Measurements from ENCODE around the gene PGP. TPM values are rescaled to one million over a fixed set of nuclear protein-coding genes. Genes with fewer than 3 reads are reported as not detected.

Gene PGP
- polyA plus RNA-seq, 6 donors from 2014 or later, result 5.7 to 11.0 (median 9.5) TPM

DNA sequence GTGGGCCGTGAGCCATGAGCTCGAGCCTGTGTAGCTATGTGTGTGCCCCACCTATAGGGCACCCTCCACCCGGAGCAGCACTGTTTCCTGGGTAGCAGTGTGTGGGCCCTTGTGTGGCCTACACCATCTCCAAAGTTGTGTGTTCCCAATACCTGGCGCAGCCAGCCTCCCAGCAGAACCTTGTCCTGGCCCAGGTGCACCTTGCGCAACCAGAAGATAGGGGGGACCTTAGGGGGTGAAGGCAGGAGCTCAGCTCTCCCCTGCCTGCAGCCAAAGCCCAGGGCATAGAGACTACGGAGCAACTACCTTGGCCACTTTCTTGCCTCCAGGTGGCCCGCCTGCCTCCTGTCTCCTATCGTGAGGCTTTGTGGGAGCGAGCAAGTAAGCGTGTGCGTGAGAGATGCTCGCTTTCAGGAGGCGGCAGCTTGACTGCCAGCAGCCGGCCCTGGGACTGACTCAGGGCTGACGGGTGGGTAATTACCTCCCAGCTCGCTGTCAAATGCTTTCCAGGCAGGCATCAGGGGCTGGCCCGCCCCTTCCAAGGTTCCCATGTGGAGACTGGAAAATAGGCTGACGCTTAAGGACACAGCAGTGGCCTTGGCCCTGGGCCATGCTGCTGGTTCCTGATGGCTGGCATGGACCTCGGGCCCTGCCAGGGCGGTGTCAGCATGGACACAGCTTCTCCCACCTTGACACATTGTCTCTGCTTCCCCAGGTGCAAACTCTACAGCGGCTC is 40.1 kb downstream of the PGP start:
- ATAC-seq (ENCODE audit: low read depth in 2 of 2) (no peak), DNase-seq (no peak)
- Mint-ChIP-seq H3K4me3 (no peak overlapping the region), H3K27me3 (no peaks in the 10 kb centered on the region), H3K27ac (peak overlapping the region in 1 of 6 donors; percentile 42), H3K36me3 (peaks cover 0 to 7% of the 10 kb centered on the region in 2 donors), H3K9me3 (no peaks in the 10 kb centered on the region), H3K4me1 (no peaks in the 10 kb centered on the region)

DNA sequence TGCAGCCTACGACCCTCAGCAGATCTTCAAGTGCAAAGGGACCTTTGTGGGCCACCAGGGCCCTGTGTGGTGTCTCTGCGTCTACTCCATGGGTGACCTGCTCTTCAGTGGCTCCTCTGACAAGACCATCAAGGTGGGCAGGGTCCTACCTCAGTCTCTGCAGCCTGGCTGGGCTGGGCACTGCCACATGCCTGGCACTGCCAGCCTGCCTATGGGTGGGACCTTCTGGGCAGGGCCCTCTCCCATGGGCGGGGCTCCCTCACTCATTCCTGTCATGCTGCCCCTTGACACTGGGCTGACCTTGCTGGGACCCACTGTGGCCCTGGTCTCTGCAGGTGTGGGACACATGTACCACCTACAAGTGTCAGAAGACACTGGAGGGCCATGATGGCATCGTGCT is 40.7 kb downstream of the PGP start:
- H3K27me3 Mint-ChIP-seq, result no peaks in the 10 kb centered on the region

DNA sequence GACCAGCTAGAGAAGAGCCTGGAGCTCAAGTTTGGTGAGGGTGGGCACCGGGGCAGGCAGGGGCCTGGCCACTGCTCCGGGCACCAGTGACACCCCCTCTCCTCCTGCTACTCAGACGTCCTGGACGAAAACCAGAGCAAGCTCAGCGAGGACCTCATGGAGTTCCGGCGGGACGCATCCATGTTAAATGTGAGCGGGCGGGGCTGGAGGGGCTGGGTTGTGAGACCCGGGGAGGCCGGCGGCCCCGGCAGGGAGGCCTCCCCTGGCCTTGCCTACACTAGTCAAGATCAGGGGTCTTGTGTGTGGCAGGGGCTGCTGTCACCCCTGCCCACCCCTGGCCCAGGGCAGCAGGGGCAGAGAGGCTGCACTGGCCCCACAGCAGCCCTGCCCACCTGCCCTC is 41.3 kb downstream of the PGP start:
- Mint-ChIP-seq H3K27ac (no peak overlapping the region), H3K27me3 (no peaks in the 10 kb centered on the region), H3K36me3 (peaks cover 0 to 7% of the 10 kb centered on the region in 2 donors), H3K4me3 (no peak overlapping the region), H3K4me1 (no peaks in the 10 kb centered on the region), H3K9me3 (no peaks in the 10 kb centered on the region)
- ATAC-seq (ENCODE audit: low read depth in 2 of 2) (no peak), DNase-seq (no peak)

More for the DNA sequence above, 40.7 kb downstream of the PGP start:
- no peaks in the 10 kb centered on the region for H3K9me3 Mint-ChIP-seq
- H3K36me3 Mint-ChIP-seq, result peaks cover 0 to 7% of the 10 kb centered on the region in 2 donors
- H3K4me3 Mint-ChIP-seq, result no peak overlapping the region
- no peak for ATAC-seq (ENCODE audit: low read depth in 2 of 2)
- peak overlapping the region in 1 of 6 donors; percentile 79 for H3K27ac Mint-ChIP-seq
- H3K4me1 Mint-ChIP-seq, result no peaks in the 10 kb centered on the region
- no peak for DNase-seq

GRCh38 chr16:2172688-2173335 is 41.8 kb downstream of the PGP start:
- Mint-ChIP-seq H3K9me3 (no peaks in the 10 kb centered on the region), H3K4me3 (no peak overlapping the region), H3K4me1 (peaks cover 0 to 3% (median 0%) of the 10 kb centered on the region in 3 donors), H3K27ac (no peak overlapping the region), H3K27me3 (no peaks in the 10 kb centered on the region), H3K36me3 (peaks cover 0 to 7% of the 10 kb centered on the region in 2 donors)
- no peak for ATAC-seq (ENCODE audit: low read depth in 2 of 2)
- DNase-seq, result no peak

DNA sequence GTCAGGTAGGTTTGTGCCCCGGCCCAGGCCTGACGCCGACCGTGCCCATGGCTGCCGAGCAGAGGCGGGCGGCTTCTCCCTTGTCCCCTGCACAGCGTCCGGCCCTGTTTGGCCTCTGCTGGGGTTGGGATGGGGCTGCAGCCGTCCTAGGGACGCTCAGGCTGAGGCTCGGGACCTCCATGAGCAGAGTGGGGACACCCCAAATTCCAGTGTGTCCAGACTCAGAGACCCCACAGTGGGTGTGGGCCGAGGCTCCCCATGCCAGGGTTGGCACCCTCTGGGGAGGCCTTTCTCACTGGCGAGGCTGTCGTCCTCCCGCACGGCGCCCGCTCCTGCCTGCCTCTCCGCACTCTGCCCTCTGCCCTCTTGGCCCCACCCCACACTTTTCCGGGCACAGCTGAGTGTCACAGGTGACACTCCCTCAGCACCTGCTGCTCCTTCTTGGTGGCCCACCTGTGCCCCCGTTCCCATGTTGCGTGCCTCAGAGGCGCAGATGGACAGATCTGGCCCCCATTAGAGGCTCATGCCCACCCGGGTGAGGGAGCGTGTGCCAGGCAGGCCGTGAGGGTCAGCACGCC is 43.0 kb downstream of the PGP start:
- no peak for ATAC-seq (ENCODE audit: low read depth in 2 of 2)
- H3K27ac Mint-ChIP-seq, result no peak overlapping the region
- DNase-seq, result no peak
- no peaks in the 10 kb centered on the region for H3K27me3 Mint-ChIP-seq
- no peak overlapping the region for H3K4me3 Mint-ChIP-seq
- H3K4me1 Mint-ChIP-seq, result peaks cover 0 to 3% (median 0%) of the 10 kb centered on the region in 3 donors
- H3K36me3 Mint-ChIP-seq, result peaks cover 0 to 7% of the 10 kb centered on the region in 2 donors
- no peaks in the 10 kb centered on the region for H3K9me3 Mint-ChIP-seq

- no peak for ATAC-seq (ENCODE audit: low read depth in 2 of 2)
- DNase-seq, result no peak
- H3K4me1 Mint-ChIP-seq, result peaks cover 0 to 3% (median 0%) of the 10 kb centered on the region in 3 donors
- no peak overlapping the region for H3K4me3 Mint-ChIP-seq
- H3K9me3 Mint-ChIP-seq, result no peaks in the 10 kb centered on the region
- peaks cover 0 to 7% of the 10 kb centered on the region in 2 donors for H3K36me3 Mint-ChIP-seq
- H3K27me3 Mint-ChIP-seq, result no peaks in the 10 kb centered on the region
- no peak overlapping the region for H3K27ac Mint-ChIP-seq
These were observed 43.8 kb downstream of the PGP start for GRCh38 chr16:2170587-2171435.

DNA sequence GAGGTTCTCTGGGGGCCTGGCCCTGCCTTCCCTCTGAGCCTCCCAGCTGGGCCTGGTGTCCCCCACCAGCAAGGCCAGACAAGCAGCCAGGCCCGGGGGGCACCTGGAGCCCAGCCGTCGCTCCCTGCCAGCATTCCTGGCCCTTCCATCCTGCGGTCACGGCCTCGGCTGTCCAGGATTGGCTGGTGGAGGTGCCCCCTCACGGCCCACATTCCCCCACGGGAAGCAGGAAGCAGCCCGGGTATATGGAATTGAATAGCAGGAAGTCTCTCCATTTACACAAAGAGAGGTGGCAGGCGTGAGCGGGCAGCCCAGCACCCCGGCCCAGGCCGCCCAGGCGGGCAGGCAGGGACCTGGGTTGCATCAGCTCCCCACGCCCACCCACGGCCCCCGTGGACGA is 44.6 kb downstream of the PGP start:
- H3K4me1 Mint-ChIP-seq, result peaks cover 0 to 3% (median 0%) of the 10 kb centered on the region in 3 donors
- ATAC-seq (ENCODE audit: low read depth in 2 of 2) (no peak), DNase-seq (no peak)
- H3K27ac Mint-ChIP-seq, result no peak overlapping the region
- H3K27me3 Mint-ChIP-seq, result no peaks in the 10 kb centered on the region
- no peaks in the 10 kb centered on the region for H3K9me3 Mint-ChIP-seq
- peaks cover 0 to 7% of the 10 kb centered on the region in 2 donors for H3K36me3 Mint-ChIP-seq
- no peak overlapping the region for H3K4me3 Mint-ChIP-seq

DNA sequence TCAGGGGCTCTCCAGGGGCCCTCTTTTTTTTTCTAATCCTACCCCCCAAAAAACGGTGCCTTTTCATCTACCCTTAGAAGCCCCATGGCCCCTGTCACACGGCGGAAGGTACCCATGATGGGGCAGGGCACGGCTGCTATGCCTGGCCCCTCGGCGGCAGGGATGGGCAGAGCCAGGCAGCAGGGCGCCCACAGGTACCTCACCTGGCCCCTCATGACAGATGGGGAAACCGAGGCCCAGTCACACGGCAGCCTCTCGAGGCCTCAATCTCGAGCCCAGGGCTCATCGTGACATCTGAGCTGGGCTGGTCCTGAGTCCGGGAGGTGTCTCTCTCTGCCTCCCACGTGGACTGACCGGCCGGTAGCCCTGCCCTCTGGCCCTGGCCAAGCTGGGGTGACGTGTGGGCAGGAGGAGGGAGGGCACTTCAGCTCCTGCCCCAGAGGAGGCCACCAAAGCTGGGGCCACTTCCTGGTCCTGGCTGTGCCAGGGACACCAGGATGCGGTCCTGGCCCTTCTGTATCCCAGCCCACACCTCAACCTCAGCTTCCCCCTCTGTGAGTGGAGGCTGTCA is 47.5 kb downstream of the PGP start:
- Mint-ChIP-seq H3K9me3 (no peaks in the 10 kb centered on the region), H3K4me3 (no peak overlapping the region), H3K27ac (no peak overlapping the region), H3K27me3 (no peaks in the 10 kb centered on the region), H3K4me1 (peaks cover 0 to 3% (median 0%) of the 10 kb centered on the region in 3 donors), H3K36me3 (no peaks in the 10 kb centered on the region)
- ATAC-seq (ENCODE audit: low read depth in 2 of 2), result no peak
- no peak for DNase-seq

- Mint-ChIP-seq H3K9me3 (no peaks in the 10 kb centered on the region), H3K27me3 (no peaks in the 10 kb centered on the region), H3K4me1 (peaks cover 0 to 3% (median 0%) of the 10 kb centered on the region in 3 donors), H3K4me3 (no peak overlapping the region), H3K36me3 (no peaks in the 10 kb centered on the region), H3K27ac (no peak overlapping the region)
- DNase-seq (no peak), ATAC-seq (ENCODE audit: low read depth in 2 of 2) (no peak)
These were observed 48.2 kb downstream of the PGP start for GRCh38 chr16:2166263-2167067.

DNA sequence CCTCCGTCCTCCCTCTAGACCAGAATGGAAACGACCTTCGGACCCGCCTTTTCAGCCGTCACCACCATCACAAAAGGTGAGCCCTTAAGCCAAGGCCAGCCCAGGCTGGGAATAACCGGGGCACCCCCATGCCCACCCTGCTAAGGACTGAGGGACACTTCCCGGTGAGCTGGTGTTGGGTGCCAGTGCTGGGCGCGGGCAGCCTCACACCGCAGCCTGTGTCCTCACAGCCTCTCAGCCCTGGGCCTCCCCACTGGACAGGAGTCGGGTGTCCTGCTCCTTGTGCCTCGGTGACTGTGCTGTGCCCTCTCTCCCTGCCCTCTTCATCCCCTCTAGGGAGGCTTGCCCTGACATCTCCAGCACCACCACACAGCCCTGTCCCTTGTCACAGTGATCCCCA is 48.8 kb downstream of the PGP start:
- DNase-seq (no peak), ATAC-seq (ENCODE audit: low read depth in 2 of 2) (no peak)
- Mint-ChIP-seq H3K27ac (no peak overlapping the region), H3K36me3 (no peaks in the 10 kb centered on the region), H3K9me3 (no peaks in the 10 kb centered on the region), H3K4me1 (peaks cover 0 to 3% (median 0%) of the 10 kb centered on the region in 3 donors), H3K27me3 (no peaks in the 10 kb centered on the region), H3K4me3 (no peak overlapping the region)

DNA sequence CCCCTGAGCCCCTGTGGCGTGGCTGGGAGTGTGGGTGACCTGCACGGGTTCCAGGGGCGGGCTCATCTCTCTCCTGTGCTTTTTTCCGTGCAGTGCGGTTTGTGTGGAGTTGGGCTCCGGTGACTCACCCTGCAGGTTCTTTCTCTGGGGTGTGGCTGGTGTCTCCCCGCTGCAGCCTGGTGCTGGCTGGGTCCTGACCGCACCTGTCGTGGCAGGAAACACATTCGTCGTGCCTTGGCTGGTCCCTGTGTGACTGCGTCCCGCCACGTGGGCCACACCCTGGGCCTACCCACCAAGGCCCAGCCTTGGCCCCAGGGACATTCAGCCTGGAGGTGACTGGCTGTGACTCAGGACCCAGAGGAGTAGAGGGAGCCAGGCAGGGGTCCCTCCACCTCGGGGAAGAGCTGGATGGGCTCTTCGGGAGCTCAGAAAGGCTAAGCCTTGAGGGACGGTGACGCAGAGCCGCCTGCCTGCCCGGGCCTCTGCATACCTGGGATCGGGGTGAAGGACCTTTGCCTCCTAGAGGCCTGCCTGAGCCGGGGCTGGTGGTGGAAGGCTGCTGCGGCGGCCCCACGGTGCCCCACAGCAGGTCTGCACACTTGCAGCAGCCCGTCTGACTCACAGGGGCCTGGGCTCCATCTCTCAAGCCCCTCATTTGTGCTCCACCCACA is 51.3 kb downstream of the PGP start:
- Mint-ChIP-seq H3K27me3 (no peaks in the 10 kb centered on the region), H3K4me1 (peaks cover 3 to 7% (median 6%) of the 10 kb centered on the region in 3 donors), H3K9me3 (no peaks in the 10 kb centered on the region), H3K36me3 (no peaks in the 10 kb centered on the region), H3K4me3 (no peak overlapping the region), H3K27ac (no peak overlapping the region)
- no peak for ATAC-seq (ENCODE audit: low read depth in 2 of 2)
- no peak for DNase-seq

DNA sequence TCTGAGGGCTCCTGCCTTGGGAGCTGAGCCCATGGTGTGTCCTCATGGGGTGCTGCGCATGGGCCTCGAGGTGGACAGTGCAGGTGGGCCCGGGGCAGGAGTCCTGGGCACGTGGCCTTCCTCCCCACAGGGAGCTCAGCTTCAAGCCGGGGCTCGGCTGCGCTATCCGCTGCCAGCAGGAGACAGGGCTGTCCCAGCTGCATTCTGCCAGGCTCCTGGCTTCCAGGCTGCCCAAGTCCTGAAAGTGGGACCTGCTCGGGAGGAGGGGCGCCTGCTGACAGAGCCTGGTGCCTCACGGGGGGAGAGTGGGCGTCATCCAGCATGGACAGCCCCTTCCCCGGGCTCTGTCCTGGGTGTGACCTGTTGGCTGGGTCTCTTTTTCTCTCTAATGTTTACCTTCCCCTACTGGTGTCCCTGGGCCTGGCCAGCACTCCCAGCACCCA is 51.9 kb downstream of the PGP start:
- H3K36me3 Mint-ChIP-seq, result no peaks in the 10 kb centered on the region
- ATAC-seq (ENCODE audit: low read depth in 2 of 2), result no peak

More for the DNA sequence above, 51.9 kb downstream of the PGP start:
- Mint-ChIP-seq H3K27ac (no peak overlapping the region), H3K4me1 (peaks cover 7 to 12% (median 10%) of the 10 kb centered on the region in 3 donors), H3K9me3 (no peaks in the 10 kb centered on the region), H3K27me3 (no peaks in the 10 kb centered on the region), H3K4me3 (no peak overlapping the region)
- no peak for DNase-seq

All from naive B cell (primary cell).